ENCODE data around the gene PHF20. TPM values are rescaled to one million over a fixed set of nuclear protein-coding genes. Genes with fewer than 3 reads are reported as not detected.
A peak's percentile ranks its signal among the peaks of the same experiment; 100 is the strongest.
"Not testable (repeated sequence)": the region's sequence is repeated elsewhere in the genome, so short reads cannot be mapped to it uniquely, and the experiment has no call there.

The PHF20 gene
- total RNA-seq (ENCODE audit: unreplicated experiment) = 76.1 TPM
- long read RNA-seq, partial matches to known transcripts = 33 of 47 reads
- long read RNA-seq, other reads (novel, unspliced or antisense) = 9 of 47 reads

GRCh38 chr20:35771689-35772562 is at the start of gene PHF20:
TSS of gene PHF20 (plus strand) at chr20:35772015. CDS start at chr20:35801523, 29,508 bp downstream.
- Mint-ChIP-seq H3K27me3 (ENCODE audit: unreplicated experiment) (peaks cover 5% of the 10 kb centered on the region), H3K4me3 (ENCODE audit: unreplicated experiment) (peak within 1 kb of the TSS; percentile 91), H3K9me3 (ENCODE audit: unreplicated experiment) (peaks cover 10% of the 10 kb centered on the region), H3K4me1 (ENCODE audit: low read depth, unreplicated experiment) (peaks cover 33% of the 10 kb centered on the region), H3K27ac (ENCODE audit: unreplicated experiment) (peak within 1 kb of the TSS; percentile 89), H3K36me3 (ENCODE audit: unreplicated experiment) (peaks cover 6% of the 10 kb centered on the region)
- DNase-seq = peak; percentile 99
- no peak for TF ChIP-seq CTCF (IDR thresholded peaks at IDR 0.05; ENCODE audit: partially characterized antibody, unreplicated experiment)

GRCh38 chr20:35723275-35723639 is 48.6 kb upstream of the PHF20 start:
- not testable (repeated sequence) for H3K4me1 Mint-ChIP-seq (ENCODE audit: low read depth, unreplicated experiment); H3K27me3 Mint-ChIP-seq (ENCODE audit: unreplicated experiment); H3K4me3 Mint-ChIP-seq (ENCODE audit: unreplicated experiment); DNase-seq; H3K9me3 Mint-ChIP-seq (ENCODE audit: unreplicated experiment); H3K36me3 Mint-ChIP-seq (ENCODE audit: unreplicated experiment)
- peak overlapping the region; percentile 3 for H3K27ac Mint-ChIP-seq (ENCODE audit: unreplicated experiment)

- not testable (repeated sequence) for H3K27me3 Mint-ChIP-seq (ENCODE audit: unreplicated experiment); H3K4me1 Mint-ChIP-seq (ENCODE audit: low read depth, unreplicated experiment); H3K36me3 Mint-ChIP-seq (ENCODE audit: unreplicated experiment); DNase-seq; H3K4me3 Mint-ChIP-seq (ENCODE audit: unreplicated experiment); H3K9me3 Mint-ChIP-seq (ENCODE audit: unreplicated experiment)
- peak overlapping the region; percentile 3 for H3K27ac Mint-ChIP-seq (ENCODE audit: unreplicated experiment)
Measured at GRCh38 chr20:35723652-35724320, 48.0 kb upstream of the PHF20 start.

GRCh38 chr20:35724321-35725230 is 47.2 kb upstream of the PHF20 start:
- Mint-ChIP-seq H3K36me3 (ENCODE audit: unreplicated experiment) (no peaks in the 10 kb centered on the region), H3K27me3 (ENCODE audit: unreplicated experiment) (peaks cover 2% of the 10 kb centered on the region), H3K4me3 (ENCODE audit: unreplicated experiment) (no peak overlapping the region), H3K4me1 (ENCODE audit: low read depth, unreplicated experiment) (no peaks in the 10 kb centered on the region), H3K27ac (ENCODE audit: unreplicated experiment) (no peak overlapping the region), H3K9me3 (ENCODE audit: unreplicated experiment) (peaks cover 1% of the 10 kb centered on the region)
- TF ChIP-seq CTCF (IDR thresholded peaks at IDR 0.05; ENCODE audit: partially characterized antibody, unreplicated experiment) = no peak
- no peak for DNase-seq

GRCh38 chr20:35726842-35727711 is 44.7 kb upstream of the PHF20 start:
- no peak for DNase-seq
- Mint-ChIP-seq H3K4me3 (ENCODE audit: unreplicated experiment) (no peak overlapping the region), H3K27ac (ENCODE audit: unreplicated experiment) (no peak overlapping the region), H3K36me3 (ENCODE audit: unreplicated experiment) (no peaks in the 10 kb centered on the region), H3K27me3 (ENCODE audit: unreplicated experiment) (peaks cover 2% of the 10 kb centered on the region), H3K4me1 (ENCODE audit: low read depth, unreplicated experiment) (no peaks in the 10 kb centered on the region), H3K9me3 (ENCODE audit: unreplicated experiment) (peaks cover 1% of the 10 kb centered on the region)
- TF ChIP-seq CTCF (IDR thresholded peaks at IDR 0.05; ENCODE audit: partially characterized antibody, unreplicated experiment) = no peak
